DMS 273 (cell line): Measurements from ENCODE around the gene SBK2.

ENCODE experiments used
- DNase-seq: peaks from one replicate; lab custom pipeline; 2025; ENCODE audit not compliant: unreplicated experiment; lab: John Stamatoyannopoulos, UW

The SBK2 gene

GRCh38 chr19:55486971-55487923 lies 49.7 kb downstream of the SBK2 start:
- DNase-seq: peak; percentile 81

GRCh38 chr19:55486043-55486970 lies 50.6 kb downstream of the SBK2 start:
- DNase-seq: no peak

GRCh38 chr19:55485439-55486011 lies 51.4 kb downstream of the SBK2 start:
- DNase-seq: no peak

GRCh38 chr19:55484593-55485438 lies 52.1 kb downstream of the SBK2 start, which contains the start of gene NAT14:
TSS of gene NAT14 (plus strand) at chr19:55485188. CDS start at chr19:55485709, 521 bp downstream.
- peak; percentile 90 for DNase-seq

- no peak for DNase-seq
Observed at GRCh38 chr19:55483706-55484592, 53.0 kb downstream of the SBK2 start.

GRCh38 chr19:55482967-55483705 lies 53.8 kb downstream of the SBK2 start:
- no peak for DNase-seq

GRCh38 chr19:55482156-55482961 lies 54.6 kb downstream of the SBK2 start:
- DNase-seq: no peak

- DNase-seq: no peak
Observed at GRCh38 chr19:55481794-55482155, 55.2 kb downstream of the SBK2 start.

- DNase-seq: no peak
Observed at GRCh38 chr19:55481148-55481793, 55.7 kb downstream of the SBK2 start.

- no peak for DNase-seq
Observed at GRCh38 chr19:55479451-55480230, 57.3 kb downstream of the SBK2 start.

GRCh38 chr19:55479045-55479444 lies 57.9 kb downstream of the SBK2 start:
- no peak for DNase-seq
